GM23338 (cell line): ENCODE data around the gene JAM3.

ENCODE experiments used
- CREB1 ChIP-seq: fragments of 250-450 bp; sonication (Bioruptor Pico); IDR thresholded peaks from 2 replicates; pipeline ENCODE4 v1.5.0; 2020; ENCODE audit warnings: low read depth, mild to moderate bottlenecking, moderate library complexity
- EZH2 ChIP-seq: fragments of 200-600 bp; sonication (generic); IDR thresholded peaks from one replicate; pipeline ENCODE4 v1.8.0; 2017; ENCODE audit warnings: antibody characterized with exemption, mild to moderate bottlenecking, low read depth; ENCODE audit not compliant: unreplicated experiment
- EZH2phosphoT487 ChIP-seq: fragments of 200-600 bp; sonication (generic); IDR thresholded peaks from one replicate; pipeline ENCODE4 v1.8.1; 2018; ENCODE audit warnings: antibody characterized with exemption; ENCODE audit not compliant: unreplicated experiment
- NANOG ChIP-seq: IDR thresholded peaks from 2 replicates; pipeline ENCODE4 v1.6.1; 2016; ENCODE audit warnings: antibody characterized with exemption, borderline replicate concordance
- POLR2AphosphoS5 ChIP-seq: IDR thresholded peaks from 2 replicates; pipeline ENCODE4 v1.6.1; 2016; ENCODE audit warnings: antibody characterized with exemption, low read depth
- STAT1 ChIP-seq: IDR thresholded peaks from one replicate; pipeline ENCODE4 v1.6.1; 2016; ENCODE audit warnings: antibody characterized with exemption; ENCODE audit not compliant: unreplicated experiment
- TF ChIP-seq, protein P1 (sequence below), 2 experiments: fragments of 200-600 bp in 1 of 2; sonication (generic) in 1 of 2; conservative IDR thresholded peaks; 2 replicates each; pipeline versions ENCODE4 v1.5.1 to v1.6.1; 2016 to 2017; ENCODE audit warnings: antibody characterized with exemption in 2 of 2, low read depth in 2 of 2, mild to moderate bottlenecking in 2 of 2, moderate library complexity in 1 of 2
- TF ChIP-seq, protein P2 (sequence below): IDR thresholded peaks from 2 replicates; pipeline ENCODE4 v1.6.1; 2016; ENCODE audit warnings: antibody characterized with exemption

DNA sequence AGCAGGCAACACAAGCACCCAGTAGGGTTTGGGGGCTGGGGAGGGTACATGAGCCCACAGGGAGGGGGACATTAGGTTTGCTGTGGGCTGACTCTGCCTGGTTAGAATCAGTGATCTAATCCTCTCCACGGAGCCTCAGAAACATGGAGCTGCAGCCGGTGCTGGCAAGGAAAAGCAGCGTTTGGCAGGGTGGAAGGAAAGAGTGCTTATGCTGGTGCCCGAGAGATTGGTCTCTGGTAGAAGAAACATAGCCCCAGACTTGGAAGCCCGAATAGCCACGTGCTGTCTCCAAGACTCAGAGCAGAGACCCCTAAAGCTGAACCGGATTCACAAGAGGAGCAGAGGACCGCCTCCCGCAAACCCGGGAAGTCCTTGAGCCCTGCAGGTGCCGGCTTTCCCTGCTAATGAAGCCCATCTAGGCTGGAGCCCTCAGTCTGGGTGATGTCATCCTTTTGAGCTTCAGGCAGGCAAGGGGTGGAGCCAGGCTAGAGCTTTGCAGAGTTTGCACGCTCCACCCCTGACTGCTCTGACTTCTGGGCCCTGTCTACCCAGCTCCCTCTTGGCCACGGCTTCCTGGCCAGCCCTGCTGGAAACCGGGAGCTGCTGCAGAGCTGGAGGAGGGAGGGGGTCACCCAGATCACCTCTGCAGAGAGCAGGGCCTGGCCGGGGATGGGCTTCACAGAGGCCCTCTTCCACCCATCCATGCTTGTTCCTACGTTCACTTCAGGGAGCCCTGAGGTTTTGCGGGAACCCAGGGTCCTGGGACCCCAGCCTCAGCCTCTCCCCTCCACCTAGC lies 35.0 kb upstream of the JAM3 start:
- TF ChIP-seq NANOG: no peak
- TF ChIP-seq, protein P1, sequence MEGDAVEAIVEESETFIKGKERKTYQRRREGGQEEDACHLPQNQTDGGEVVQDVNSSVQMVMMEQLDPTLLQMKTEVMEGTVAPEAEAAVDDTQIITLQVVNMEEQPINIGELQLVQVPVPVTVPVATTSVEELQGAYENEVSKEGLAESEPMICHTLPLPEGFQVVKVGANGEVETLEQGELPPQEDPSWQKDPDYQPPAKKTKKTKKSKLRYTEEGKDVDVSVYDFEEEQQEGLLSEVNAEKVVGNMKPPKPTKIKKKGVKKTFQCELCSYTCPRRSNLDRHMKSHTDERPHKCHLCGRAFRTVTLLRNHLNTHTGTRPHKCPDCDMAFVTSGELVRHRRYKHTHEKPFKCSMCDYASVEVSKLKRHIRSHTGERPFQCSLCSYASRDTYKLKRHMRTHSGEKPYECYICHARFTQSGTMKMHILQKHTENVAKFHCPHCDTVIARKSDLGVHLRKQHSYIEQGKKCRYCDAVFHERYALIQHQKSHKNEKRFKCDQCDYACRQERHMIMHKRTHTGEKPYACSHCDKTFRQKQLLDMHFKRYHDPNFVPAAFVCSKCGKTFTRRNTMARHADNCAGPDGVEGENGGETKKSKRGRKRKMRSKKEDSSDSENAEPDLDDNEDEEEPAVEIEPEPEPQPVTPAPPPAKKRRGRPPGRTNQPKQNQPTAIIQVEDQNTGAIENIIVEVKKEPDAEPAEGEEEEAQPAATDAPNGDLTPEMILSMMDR (conservative IDR thresholded peaks at IDR 0.05; ENCODE audit: low read depth in 2 of 2): no peak
- TF ChIP-seq STAT1: no peak
- no peak for TF ChIP-seq EZH2
- TF ChIP-seq EZH2phosphoT487: no peak
- TF ChIP-seq POLR2AphosphoS5: peak; percentile 21; the same call in 1 of the 2 replicates
- no peak for TF ChIP-seq CREB1
- TF ChIP-seq, protein P2, sequence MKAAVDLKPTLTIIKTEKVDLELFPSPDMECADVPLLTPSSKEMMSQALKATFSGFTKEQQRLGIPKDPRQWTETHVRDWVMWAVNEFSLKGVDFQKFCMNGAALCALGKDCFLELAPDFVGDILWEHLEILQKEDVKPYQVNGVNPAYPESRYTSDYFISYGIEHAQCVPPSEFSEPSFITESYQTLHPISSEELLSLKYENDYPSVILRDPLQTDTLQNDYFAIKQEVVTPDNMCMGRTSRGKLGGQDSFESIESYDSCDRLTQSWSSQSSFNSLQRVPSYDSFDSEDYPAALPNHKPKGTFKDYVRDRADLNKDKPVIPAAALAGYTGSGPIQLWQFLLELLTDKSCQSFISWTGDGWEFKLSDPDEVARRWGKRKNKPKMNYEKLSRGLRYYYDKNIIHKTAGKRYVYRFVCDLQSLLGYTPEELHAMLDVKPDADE: no peak
